ENCODE results near the gene SP7. TPM values are rescaled to one million over a fixed set of nuclear protein-coding genes. Genes with fewer than 3 reads are reported as not detected.

The SP7 gene
- total RNA-seq, 1 experiment from 2014 or later = not detected

GRCh38 chr12:53292426-53292825, 43.7 kb downstream of the SP7 start:
- TF ChIP-seq CTCF (conservative IDR thresholded peaks at IDR 0.05) = no peak
- H3K79me1 ChIP-seq (ENCODE audit: insufficient read depth, low read depth, low read length, poor library complexity, severe bottlenecking) = no peaks in the 10 kb centered on the region
- no peak overlapping the region for H2AK5ac ChIP-seq (ENCODE audit: insufficient read length, low read length)
- H3K27me3 Mint-ChIP-seq (ENCODE audit: low read depth) = no peaks in the 10 kb centered on the region
- H3K27me3 ChIP-seq (ENCODE audit: insufficient read depth, low read length) = no peaks in the 10 kb centered on the region
- H3K4me2 ChIP-seq (ENCODE audit: insufficient read depth, insufficient read length, low read length) = no peak overlapping the region
- H4K5ac ChIP-seq (ENCODE audit: insufficient read length, low read depth, low read length) = no peak overlapping the region
- no peak overlapping the region for H3K14ac ChIP-seq (ENCODE audit: insufficient read depth, low read length)
- H2BK5ac ChIP-seq (ENCODE audit: insufficient read length, low read length) = no peak overlapping the region
- no peak overlapping the region for H2BK12ac ChIP-seq (ENCODE audit: insufficient read length, low read depth, low read length)
- no peaks in the 10 kb centered on the region for H4K20me1 ChIP-seq (ENCODE audit: control insufficient read depth, insufficient read depth, insufficient read length)
- H3K27ac ChIP-seq (ENCODE audit: insufficient read length, low read depth, low read length) = no peak overlapping the region
- no peak overlapping the region for H3K27ac Mint-ChIP-seq
- peaks cover 5% of the 10 kb centered on the region; the same call in 1 of the 2 replicates for H3K79me2 ChIP-seq (ENCODE audit: insufficient read depth, low read length)
- no peak overlapping the region for H3K56ac ChIP-seq (ENCODE audit: insufficient read length, low read depth, low read length)
- no peak overlapping the region for H3K4ac ChIP-seq (ENCODE audit: low read depth, low read length)
- no peak overlapping the region for H4K8ac ChIP-seq (replicated peaks; ENCODE audit: insufficient read length, low read depth, low read length)
- H3K9ac ChIP-seq (ENCODE audit: extremely low read depth, insufficient read length, low read length) = no peak overlapping the region
- peaks cover 38 to 62% (median 61%) of the 10 kb centered on the region in 3 experiments for H3K36me3 Mint-ChIP-seq (ENCODE audit: insufficient read depth in 1 of 3, low read depth in 3 of 3)
- no peaks in the 10 kb centered on the region for H3K9me3 ChIP-seq (ENCODE audit: control insufficient read depth, low read depth, low read length)
- H3K23ac ChIP-seq (ENCODE audit: insufficient read length, low read depth, low read length) = no peak overlapping the region
- H2AFZ ChIP-seq (ENCODE audit: low read length) = no peak overlapping the region
- H4K91ac ChIP-seq (ENCODE audit: insufficient read length, low read depth, low read length) = no peak overlapping the region
- H3T11ph ChIP-seq (ENCODE audit: low read length) = no peak overlapping the region
- H3K4me1 Mint-ChIP-seq = peaks cover 5 to 8% of the 10 kb centered on the region in 2 experiments; a peak in 3 of 4 replicates
- H3K4me1 ChIP-seq (ENCODE audit: insufficient read depth, low read length) = no peaks in the 10 kb centered on the region
- no peak overlapping the region for H2BK120ac ChIP-seq (ENCODE audit: low read depth, low read length, poor library complexity, severe bottlenecking)
- H2BK20ac ChIP-seq (ENCODE audit: low read depth, low read length, poor library complexity, severe bottlenecking) = no peak overlapping the region
- H3K23me2 ChIP-seq (ENCODE audit: insufficient read length, low read depth, low read length, poor library complexity, severe bottlenecking) = peaks cover 3% of the 10 kb centered on the region
- H3K18ac ChIP-seq (ENCODE audit: insufficient read length, low read depth, low read length) = no peak overlapping the region
- H3K9me3 Mint-ChIP-seq = no peaks in the 10 kb centered on the region
- no peak for DNase-seq
- no peak overlapping the region for H3K4me3 Mint-ChIP-seq
- H2BK15ac ChIP-seq (ENCODE audit: low read depth, low read length) = no peak overlapping the region
